GM18511 (cell line): Measurements from ENCODE around the gene ZNF521.

Experiments
- ATAC-seq: cut with Tn5 transposase; IDR thresholded peaks from one replicate; pipeline ENCODE4 v1.9.1; 2021; ENCODE audit warnings: mild to moderate bottlenecking, moderate library complexity; ENCODE audit not compliant: unreplicated experiment

Gene ZNF521

DNA sequence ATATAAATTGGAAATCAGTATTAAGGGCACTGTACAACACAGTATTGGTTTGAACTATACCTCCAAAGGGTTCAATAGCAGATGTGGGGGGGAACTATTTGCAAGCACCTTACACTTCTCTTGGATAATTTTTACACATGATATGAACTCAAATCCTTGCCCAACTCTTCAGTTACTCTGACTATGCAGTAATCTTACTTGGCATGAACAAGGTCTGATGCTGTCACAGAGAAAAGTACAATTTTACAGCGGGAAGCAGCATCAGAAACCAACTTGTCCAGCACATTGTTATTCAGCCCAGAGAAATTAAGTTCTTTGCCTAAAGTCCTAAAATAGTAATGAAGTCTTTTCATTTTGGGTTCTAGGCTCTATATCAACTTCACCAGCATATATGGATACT, 98.2 kb downstream of the ZNF521 start:
- ATAC-seq, result no peak

DNA sequence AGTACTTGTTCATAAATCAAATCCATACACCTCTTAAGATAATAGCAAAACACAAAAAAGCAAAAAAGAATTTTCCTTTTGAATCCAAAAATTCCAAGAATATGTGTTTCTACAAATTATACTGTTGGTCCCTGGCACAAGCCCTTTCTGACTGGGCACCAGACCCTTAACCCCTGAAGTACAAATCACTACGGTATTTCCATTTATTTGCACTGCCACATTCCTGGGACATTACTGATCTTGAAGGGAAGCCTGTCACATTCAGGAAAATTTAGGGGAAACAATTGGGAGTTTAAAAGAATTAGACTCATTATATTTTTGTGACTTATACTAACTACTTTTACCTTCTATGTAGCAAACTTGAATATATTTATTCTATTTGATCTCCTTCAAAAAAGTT, 98.8 kb downstream of the ZNF521 start:
- ATAC-seq, result no peak

DNA sequence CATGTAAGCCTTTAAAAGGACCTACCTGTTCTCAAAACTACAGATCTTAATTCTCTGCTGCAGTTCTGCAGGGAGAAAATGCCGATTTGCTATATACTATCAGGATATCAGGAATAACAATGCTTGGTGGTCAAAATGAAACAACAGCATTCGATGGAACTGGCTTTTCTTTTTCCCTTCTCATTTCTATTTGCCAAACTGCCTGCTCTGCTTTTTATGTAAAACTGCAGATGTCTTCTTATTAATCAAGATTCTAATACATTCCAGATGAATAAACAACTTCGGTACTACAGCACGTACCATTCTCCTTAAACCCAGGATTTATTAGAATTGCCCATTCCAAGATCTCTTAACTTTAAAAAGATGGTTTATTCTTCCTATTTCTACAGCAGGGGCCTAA, 100.9 kb downstream of the ZNF521 start:
- ATAC-seq, result no peak

GRCh38 chr18:25250474-25250851, 101.5 kb downstream of the ZNF521 start:
- ATAC-seq, result no peak

DNA sequence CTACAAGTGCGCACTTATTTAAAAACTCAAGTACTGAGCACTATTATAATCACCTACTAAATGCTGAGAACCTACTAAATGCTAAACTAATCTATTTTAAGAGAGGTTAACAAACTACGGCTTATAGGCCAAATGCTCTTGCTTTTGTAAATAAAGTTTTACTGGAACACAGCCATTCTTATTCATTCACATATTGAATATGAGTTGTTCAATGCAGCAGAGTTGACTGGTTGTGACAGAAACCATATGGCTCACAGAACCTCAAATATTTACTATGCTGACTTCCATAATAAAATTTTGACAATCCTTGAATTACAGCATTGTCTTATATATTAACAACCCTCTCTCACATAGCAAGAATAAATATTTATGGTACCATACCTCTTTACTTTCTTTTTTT, 103.2 kb downstream of the ZNF521 start:
- no peak for ATAC-seq

DNA sequence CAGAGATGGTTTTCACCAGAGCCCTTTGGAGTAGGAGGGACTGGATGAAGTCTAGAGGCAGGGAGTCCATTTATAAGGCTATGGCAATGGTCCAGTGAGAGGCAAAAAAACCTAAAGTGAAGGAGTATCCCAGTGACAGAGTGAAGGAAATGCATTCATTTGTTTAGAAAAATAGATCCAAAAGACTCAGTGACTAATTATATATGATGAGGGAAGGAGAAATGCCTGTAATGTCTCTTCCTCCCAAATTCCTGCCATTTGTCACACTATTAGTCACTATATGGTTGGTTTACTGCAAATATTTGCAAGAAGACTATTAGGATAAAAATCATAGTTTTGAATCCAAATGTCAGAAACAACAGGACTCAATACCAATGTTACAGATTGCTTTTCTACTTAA, 104.2 kb downstream of the ZNF521 start:
- ATAC-seq, result no peak

GRCh38 chr18:25244924-25245698, 106.9 kb downstream of the ZNF521 start:
- ATAC-seq, result no peak

GRCh38 chr18:25244170-25244569, 107.8 kb downstream of the ZNF521 start:
- no peak for ATAC-seq

DNA sequence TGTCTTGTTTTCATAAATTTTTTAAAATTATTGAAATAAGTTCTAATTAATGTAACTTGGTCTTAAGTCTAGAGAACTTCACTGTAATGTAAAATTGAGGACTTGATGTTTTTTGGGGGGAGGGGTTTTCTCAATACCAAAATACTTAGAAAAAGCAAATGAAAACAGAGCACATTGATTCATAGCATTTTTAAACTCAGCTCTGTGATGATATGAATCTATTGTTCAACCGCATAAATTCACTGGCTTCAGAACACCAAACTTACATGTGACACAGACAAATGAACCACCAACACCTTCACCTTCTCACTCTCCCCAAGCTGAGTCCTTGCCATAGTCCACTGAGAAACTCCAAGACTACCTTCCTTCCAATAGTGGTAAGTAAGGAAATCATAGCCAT, 108.2 kb downstream of the ZNF521 start:
- no peak for ATAC-seq

GRCh38 chr18:25243257-25243656, 108.7 kb downstream of the ZNF521 start:
- no peak for ATAC-seq

- ATAC-seq, result no peak
Observed at GRCh38 chr18:25240420-25240770, 111.6 kb downstream of the ZNF521 start.

DNA sequence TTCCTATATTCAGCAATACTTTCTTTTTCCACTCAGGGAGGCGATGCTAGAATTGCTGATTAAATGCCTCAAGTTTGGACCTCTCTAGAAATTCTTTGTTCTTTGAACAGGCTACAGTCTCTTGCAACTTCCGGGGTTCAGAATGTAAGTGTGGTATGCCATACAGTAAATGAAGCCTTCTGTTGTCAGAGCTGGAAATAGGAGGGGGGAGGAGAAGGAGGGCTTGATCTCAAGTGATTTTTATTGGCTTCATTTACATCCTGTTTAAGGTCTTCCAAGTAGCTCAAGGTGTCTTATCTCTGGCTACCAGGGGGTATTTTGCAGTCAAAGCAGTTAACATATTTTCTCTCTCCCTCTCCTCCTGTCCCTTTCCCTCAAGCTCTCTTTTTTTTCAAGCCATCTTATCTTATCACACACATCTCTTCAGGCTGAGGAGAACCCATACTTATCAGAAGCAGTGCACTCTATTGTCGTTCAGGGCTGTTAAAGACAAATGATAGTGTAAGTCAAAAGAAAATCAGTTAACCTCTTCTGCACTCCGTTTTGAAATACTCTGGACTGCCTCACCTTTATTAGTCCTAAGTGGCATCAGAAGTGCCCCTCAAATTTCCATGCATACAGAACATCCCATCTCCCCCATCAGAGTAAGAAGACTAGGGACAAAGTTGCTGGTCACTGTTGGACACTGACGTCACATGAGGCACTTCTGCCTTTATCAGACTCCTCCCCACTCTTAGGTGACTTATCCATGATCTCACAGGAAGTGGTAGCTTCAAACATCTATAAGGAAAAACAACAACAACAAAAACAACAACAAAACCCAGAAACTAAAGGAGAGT, 112.2 kb downstream of the ZNF521 start:
- ATAC-seq, result no peak

DNA sequence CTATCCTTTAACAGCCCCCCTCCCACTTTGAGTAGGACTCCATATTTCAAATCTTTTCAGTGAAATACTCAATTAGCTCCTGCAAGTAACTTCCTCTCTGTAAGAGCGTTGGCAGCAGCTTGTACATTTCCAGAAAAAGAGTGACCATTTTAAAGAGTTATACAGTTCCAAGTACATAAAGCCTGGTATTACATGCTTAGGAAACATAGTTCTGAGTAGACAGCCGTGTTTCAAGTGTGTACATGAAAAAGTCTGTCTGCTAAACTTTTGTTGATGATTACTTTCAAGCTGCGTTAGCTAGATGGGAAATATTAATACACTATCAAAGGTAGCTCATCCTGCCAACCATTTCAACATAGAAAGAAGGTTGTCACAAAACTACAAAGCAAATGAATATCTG, 112.8 kb downstream of the ZNF521 start:
- no peak for ATAC-seq

DNA sequence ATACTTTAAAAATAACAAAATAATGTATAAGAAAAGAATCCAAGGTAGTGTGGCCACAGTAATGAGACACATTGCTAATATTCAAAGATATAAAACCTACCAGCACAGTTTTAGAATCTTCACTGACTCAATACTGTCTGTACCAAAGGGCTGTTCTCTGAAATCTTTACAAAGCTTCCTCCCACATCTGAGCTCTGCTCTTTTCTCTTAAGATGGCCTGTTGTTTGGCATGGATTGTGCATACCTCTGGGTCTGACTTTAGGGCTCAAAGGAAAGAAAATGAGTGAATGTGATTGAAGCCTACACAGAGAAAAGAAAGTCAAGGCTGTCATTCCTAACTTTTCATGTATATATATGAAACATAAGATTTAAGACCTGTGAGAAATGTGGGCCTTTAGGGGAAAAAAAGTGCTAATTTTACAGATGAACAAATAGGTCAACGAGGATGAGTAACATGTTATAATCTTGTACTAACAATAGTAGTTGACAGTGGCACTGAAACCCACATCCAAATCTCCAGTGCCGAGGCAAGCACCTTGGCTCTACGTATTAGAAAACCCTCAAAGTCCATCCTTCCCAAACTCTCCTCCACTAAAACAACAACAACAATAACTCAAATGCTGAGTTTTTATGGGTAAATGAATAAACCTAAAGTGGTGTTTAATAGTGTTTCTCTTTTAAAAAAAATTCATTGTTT, 114.2 kb downstream of the ZNF521 start:
- ATAC-seq, result no peak

GRCh38 chr18:25236736-25237135, 115.2 kb downstream of the ZNF521 start:
- no peak for ATAC-seq

- ATAC-seq, result no peak
Observed at GRCh38 chr18:25235401-25236042, 116.4 kb downstream of the ZNF521 start.

DNA sequence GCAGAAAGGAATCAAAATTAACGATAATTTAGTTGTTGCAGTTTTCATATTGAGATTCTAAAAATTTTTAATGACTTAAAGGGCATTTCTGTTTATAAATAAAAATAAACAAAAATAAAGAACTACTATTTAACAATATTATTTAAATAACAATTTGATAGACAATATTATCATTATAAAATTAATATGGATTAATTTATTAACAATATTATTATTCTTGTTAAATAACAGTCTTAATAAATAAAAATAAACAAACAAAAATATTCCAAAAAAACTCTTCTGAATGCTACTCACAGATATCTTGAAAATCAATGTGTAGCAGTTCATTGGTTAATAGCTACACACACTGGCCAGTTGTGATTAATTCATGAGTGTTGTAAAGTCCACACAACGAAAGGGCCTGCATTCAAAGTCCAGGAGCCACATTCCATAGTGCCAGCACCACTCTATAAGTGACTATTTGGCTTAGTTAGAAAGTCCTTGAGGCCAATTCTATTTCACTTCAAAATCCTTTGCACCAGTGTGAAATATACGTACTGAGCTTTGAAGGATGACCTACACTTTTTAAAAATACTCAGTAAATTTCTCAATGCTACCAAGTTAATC, 117.1 kb downstream of the ZNF521 start:
- no peak for ATAC-seq

DNA sequence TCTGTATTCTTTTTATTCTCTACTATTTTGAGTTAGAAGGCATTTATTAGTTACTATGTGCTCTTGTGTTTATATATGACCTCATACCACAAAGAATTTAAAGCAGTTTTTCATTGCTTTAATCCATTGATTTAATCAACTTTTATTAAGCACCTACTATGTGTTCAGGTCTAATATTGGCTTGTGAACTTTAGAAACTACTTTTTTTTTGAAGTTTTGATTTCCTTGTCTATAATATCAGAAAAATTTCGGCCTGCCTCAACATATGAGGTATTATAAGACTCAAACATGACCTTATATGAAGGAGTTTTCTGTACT, 117.7 kb downstream of the ZNF521 start:
- ATAC-seq, result no peak

DNA sequence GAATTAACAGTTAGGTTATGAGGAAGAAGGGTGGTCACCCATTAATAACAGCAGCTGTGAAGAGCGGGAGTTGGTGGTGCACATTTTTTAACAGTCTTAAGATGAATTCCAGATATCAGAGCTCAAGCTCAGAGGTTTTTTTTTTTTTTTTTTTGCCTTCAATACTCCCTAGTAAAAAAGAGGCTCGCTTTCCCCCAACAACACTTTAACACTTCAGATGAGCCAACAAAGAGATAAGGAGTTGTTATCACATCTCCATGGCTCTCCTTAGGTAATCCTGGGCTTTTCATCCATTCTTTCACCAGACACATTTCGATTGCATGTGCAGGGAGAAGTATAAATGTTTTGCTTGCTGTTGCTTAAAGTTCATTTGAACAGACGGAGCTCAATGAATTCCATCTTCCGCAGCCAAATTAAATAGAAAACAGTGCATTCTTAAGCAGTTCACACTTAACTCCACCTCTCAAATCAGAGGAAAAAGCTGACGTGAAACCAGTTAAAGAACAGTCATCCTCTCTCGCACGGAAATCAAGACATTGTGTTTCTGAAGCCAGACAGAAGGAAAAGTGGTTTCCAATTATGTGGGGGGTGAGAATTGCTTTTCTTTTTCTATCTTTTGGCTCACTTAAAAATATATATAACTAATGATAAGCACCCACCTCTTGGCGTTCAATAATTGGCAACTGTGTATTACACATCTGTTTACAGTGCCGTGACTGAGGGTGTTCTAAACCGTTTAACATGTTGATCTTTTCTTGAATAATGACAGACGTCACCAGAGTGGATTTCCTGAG, 118.2 kb downstream of the ZNF521 start:
- ATAC-seq, result no peak

DNA sequence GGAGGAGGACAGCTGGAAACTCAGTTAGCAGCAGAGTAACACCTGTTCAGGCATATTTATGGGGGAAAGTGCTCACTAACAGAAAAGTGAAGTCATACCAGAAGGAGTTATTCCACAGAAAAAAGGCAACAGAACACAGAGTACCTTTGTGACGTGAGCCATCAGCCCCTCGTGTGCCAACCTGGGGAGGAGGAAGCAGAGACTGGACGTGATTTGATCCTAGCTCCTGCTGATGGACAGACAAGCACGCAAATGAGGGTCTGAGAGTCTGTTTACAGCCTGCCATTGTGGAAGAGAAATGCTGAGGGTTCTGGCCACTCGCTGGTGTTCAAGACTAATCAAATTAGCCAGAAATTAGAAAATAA, 120.7 kb downstream of the ZNF521 start:
- ATAC-seq, result no peak
